SK-N-SH treated with all-trans-retinoic acid at 6 μM for 48 hours (cell line): ENCODE results near the gene MTARC1.

Experiments
- ARNTL ChIP-seq: fragments of 450-650 bp; formaldehyde crosslinking; IDR thresholded peaks from 2 replicates; pipeline ENCODE4 v1.5.0; 2020; ENCODE audit warnings: low read depth, mild to moderate bottlenecking, moderate library complexity, borderline replicate concordance
- PPARA ChIP-seq: fragments of 250-450 bp; sonication (Bioruptor Pico); IDR thresholded peaks from 2 replicates; pipeline ENCODE4 v1.5.0; 2020; ENCODE audit warnings: mild to moderate bottlenecking, borderline replicate concordance
- TCF4 ChIP-seq: fragments of 250-450 bp; sonication (Bioruptor Pico); IDR thresholded peaks from 2 replicates; pipeline ENCODE4 v1.8.0; 2021; ENCODE audit warnings: mild to moderate bottlenecking, moderate library complexity, borderline replicate concordance
- ZC3H10 ChIP-seq: fragments of 250-450 bp; sonication (Bioruptor Pico); IDR thresholded peaks from 2 replicates; pipeline ENCODE4 v1.5.1; 2021; ENCODE audit warnings: mild to moderate bottlenecking, moderate library complexity
- TF ChIP-seq, protein P1 (sequence below): fragments of 250-450 bp; sonication (Bioruptor Pico); IDR thresholded peaks from 2 replicates; pipeline ENCODE4 v1.5.1; 2020; ENCODE audit warnings: low read depth, mild to moderate bottlenecking, moderate library complexity
- TF ChIP-seq, protein P2 (sequence below): fragments of 250-450 bp; sonication (Bioruptor Pico); IDR thresholded peaks from 2 replicates; pipeline ENCODE4 v1.5.0; 2020; ENCODE audit warnings: mild to moderate bottlenecking, moderate library complexity
- TF ChIP-seq, protein P3 (sequence below): fragments of 250-450 bp; sonication (Bioruptor Pico); IDR thresholded peaks from 2 replicates; pipeline ENCODE4 v1.5.1; 2021; ENCODE audit warnings: mild to moderate bottlenecking, moderate library complexity

DNA sequence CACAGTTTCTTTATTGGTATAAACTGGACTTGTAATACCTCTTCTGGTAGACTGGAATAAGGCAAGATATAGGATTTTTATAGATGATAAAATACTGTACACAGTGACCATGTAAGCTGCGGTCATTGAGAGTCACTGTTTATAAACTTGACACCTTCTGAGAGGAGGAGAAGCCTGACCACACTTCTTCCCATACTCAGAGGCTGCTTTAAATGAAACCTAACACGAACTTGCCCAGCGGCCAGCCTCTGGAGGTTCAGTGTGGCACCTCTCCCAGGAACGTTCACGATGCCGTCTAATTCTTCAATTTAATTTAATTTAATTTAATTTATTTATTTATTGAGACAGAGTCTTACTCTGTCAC lies 22.5 kb downstream of the MTARC1 start:
- TF ChIP-seq, protein P1, sequence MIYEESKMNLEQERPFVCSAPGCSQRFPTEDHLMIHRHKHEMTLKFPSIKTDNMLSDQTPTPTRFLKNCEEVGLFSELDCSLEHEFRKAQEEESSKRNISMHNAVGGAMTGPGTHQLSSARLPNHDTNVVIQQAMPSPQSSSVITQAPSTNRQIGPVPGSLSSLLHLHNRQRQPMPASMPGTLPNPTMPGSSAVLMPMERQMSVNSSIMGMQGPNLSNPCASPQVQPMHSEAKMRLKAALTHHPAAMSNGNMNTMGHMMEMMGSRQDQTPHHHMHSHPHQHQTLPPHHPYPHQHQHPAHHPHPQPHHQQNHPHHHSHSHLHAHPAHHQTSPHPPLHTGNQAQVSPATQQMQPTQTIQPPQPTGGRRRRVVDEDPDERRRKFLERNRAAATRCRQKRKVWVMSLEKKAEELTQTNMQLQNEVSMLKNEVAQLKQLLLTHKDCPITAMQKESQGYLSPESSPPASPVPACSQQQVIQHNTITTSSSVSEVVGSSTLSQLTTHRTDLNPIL (CRISPR knock-in tag): no peak
- TF ChIP-seq PPARA (CRISPR knock-in tag): no peak
- TF ChIP-seq ZC3H10 (CRISPR knock-in tag): no peak
- TF ChIP-seq, protein P2, sequence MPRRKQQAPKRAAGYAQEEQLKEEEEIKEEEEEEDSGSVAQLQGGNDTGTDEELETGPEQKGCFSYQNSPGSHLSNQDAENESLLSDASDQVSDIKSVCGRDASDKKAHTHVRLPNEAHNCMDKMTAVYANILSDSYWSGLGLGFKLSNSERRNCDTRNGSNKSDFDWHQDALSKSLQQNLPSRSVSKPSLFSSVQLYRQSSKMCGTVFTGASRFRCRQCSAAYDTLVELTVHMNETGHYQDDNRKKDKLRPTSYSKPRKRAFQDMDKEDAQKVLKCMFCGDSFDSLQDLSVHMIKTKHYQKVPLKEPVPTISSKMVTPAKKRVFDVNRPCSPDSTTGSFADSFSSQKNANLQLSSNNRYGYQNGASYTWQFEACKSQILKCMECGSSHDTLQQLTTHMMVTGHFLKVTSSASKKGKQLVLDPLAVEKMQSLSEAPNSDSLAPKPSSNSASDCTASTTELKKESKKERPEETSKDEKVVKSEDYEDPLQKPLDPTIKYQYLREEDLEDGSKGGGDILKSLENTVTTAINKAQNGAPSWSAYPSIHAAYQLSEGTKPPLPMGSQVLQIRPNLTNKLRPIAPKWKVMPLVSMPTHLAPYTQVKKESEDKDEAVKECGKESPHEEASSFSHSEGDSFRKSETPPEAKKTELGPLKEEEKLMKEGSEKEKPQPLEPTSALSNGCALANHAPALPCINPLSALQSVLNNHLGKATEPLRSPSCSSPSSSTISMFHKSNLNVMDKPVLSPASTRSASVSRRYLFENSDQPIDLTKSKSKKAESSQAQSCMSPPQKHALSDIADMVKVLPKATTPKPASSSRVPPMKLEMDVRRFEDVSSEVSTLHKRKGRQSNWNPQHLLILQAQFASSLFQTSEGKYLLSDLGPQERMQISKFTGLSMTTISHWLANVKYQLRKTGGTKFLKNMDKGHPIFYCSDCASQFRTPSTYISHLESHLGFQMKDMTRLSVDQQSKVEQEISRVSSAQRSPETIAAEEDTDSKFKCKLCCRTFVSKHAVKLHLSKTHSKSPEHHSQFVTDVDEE: no peak
- no peak for TF ChIP-seq TCF4 (CRISPR knock-in tag)
- TF ChIP-seq, protein P3, sequence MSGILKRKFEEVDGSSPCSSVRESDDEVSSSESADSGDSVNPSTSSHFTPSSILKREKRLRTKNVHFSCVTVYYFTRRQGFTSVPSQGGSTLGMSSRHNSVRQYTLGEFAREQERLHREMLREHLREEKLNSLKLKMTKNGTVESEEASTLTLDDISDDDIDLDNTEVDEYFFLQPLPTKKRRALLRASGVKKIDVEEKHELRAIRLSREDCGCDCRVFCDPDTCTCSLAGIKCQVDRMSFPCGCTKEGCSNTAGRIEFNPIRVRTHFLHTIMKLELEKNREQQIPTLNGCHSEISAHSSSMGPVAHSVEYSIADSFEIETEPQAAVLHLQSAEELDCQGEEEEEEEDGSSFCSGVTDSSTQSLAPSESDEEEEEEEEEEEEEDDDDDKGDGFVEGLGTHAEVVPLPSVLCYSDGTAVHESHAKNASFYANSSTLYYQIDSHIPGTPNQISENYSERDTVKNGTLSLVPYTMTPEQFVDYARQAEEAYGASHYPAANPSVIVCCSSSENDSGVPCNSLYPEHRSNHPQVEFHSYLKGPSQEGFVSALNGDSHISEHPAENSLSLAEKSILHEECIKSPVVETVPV: no peak
- TF ChIP-seq ARNTL: no peak
